Fibroblast of skin of right biceps (primary cell): ENCODE data around the gene CDADC1.
"Not testable (repeated sequence)": the region's sequence is repeated elsewhere in the genome, so short reads cannot be mapped to it uniquely, and the experiment has no call there.

ENCODE experiments used
- DNase-seq: peaks from one replicate; pipeline ENCODE4 v3.0.0-alpha.2; 2013

Gene CDADC1

GRCh38 chr13:49319951-49320350 lies 72.2 kb downstream of the CDADC1 start:
- no peak for DNase-seq

GRCh38 chr13:49320975-49321374 lies 73.2 kb downstream of the CDADC1 start:
- no peak for DNase-seq

- DNase-seq: no peak
Observed at GRCh38 chr13:49322702-49323101, 75.0 kb downstream of the CDADC1 start.

GRCh38 chr13:49323344-49323743 lies 75.6 kb downstream of the CDADC1 start:
- no peak for DNase-seq

- DNase-seq: no peak
Observed at GRCh38 chr13:49326222-49326917, 78.6 kb downstream of the CDADC1 start.

- not testable (repeated sequence) for DNase-seq
Observed at GRCh38 chr13:49327145-49327544, 79.4 kb downstream of the CDADC1 start.

- DNase-seq: no peak
Observed at GRCh38 chr13:49329831-49330545, 82.3 kb downstream of the CDADC1 start.

- DNase-seq: no peak
Observed at GRCh38 chr13:49330546-49330864, 82.8 kb downstream of the CDADC1 start.

- DNase-seq: no peak
Observed at GRCh38 chr13:49336655-49337054, 88.9 kb downstream of the CDADC1 start.

- DNase-seq: no peak
Observed at GRCh38 chr13:49340161-49340560, 92.4 kb downstream of the CDADC1 start.

GRCh38 chr13:49341517-49341916 lies 93.8 kb downstream of the CDADC1 start:
- no peak for DNase-seq

GRCh38 chr13:49341941-49342340 lies 94.2 kb downstream of the CDADC1 start:
- no peak for DNase-seq

GRCh38 chr13:49342454-49342853 lies 94.7 kb downstream of the CDADC1 start:
- DNase-seq: peak; percentile 16
